Endodermal cell (in vitro differentiated cells): ENCODE data around the gene C1QTNF4. TPM values are rescaled to one million over a fixed set of nuclear protein-coding genes. Genes with fewer than 3 reads are reported as not detected.
A peak's percentile ranks its signal among the peaks of the same experiment; 100 is the strongest.
"Not testable (repeated sequence)": the region's sequence is repeated elsewhere in the genome, so short reads cannot be mapped to it uniquely, and the experiment has no call there.

ENCODE experiments used
- DNase-seq: peaks from one replicate; pipeline ENCODE4 v3.0.0-alpha.2; 2017
- H3K27ac ChIP-seq: 2 replicates; pipeline ENCODE4 v1.5.1; 2013; ENCODE audit warnings: mild to moderate bottlenecking, low read depth, low read length, moderate library complexity
- H3K27me3 ChIP-seq: 2 replicates; pipeline ENCODE4 v1.6.1; 2013; ENCODE audit warnings: mild to moderate bottlenecking, low read length, moderate library complexity; ENCODE audit not compliant: insufficient read depth, control insufficient read depth, poor library complexity, severe bottlenecking
- H3K36me3 ChIP-seq: 2 replicates; pipeline ENCODE4 v1.7.0; 2013; ENCODE audit warnings: mild to moderate bottlenecking, low read length, moderate library complexity; ENCODE audit not compliant: control insufficient read depth, insufficient read depth
- H3K4me1 ChIP-seq: one replicate; pipeline ENCODE4 v1.7.0; 2013; ENCODE audit warnings: low read length; ENCODE audit not compliant: control insufficient read depth, insufficient read depth
- H3K4me3 ChIP-seq: 2 replicates; pipeline ENCODE4 v1.5.1; 2013; ENCODE audit warnings: mild to moderate bottlenecking, low read length, moderate library complexity
- H3K9ac ChIP-seq: 2 replicates; pipeline ENCODE4 v1.6.1; 2013; ENCODE audit warnings: mild to moderate bottlenecking, low read length, moderate library complexity; ENCODE audit not compliant: poor library complexity, severe bottlenecking; ENCODE audit errors: extremely low read depth
- H3K9me3 ChIP-seq: 2 replicates; pipeline ENCODE4 v1.6.1; 2013; ENCODE audit warnings: mild to moderate bottlenecking, low read length, moderate library complexity; ENCODE audit not compliant: control insufficient read depth
- H3K27ac Mint-ChIP-seq: 2 replicates; pipeline ENCODE4 v1.8.0; 2020; ENCODE audit warnings: mixed read lengths
- H3K27me3 Mint-ChIP-seq: 2 replicates; pipeline ENCODE4 v1.8.0; 2021; ENCODE audit warnings: mild to moderate bottlenecking, mixed read lengths; ENCODE audit not compliant: insufficient read depth
- H3K36me3 Mint-ChIP-seq: 2 replicates; pipeline ENCODE4 v1.8.0; 2020; ENCODE audit warnings: low read depth, mixed read lengths
- H3K4me1 Mint-ChIP-seq: 2 replicates; pipeline ENCODE4 v1.8.0; 2020; ENCODE audit warnings: mixed read lengths
- H3K4me3 Mint-ChIP-seq: 2 replicates; pipeline ENCODE4 v1.8.0; 2020; ENCODE audit warnings: mild to moderate bottlenecking, moderate library complexity, mixed read lengths
- H3K9me3 Mint-ChIP-seq: 2 replicates; pipeline ENCODE4 v1.8.0; 2020; ENCODE audit warnings: mild to moderate bottlenecking, mixed read lengths
- WGBS, 2 experiments: methylation state at CpG; one replicate each; pipeline versions ENCODE4 v1.1.5 to v1.1.7; 2013; ENCODE audit warnings: missing lambda C conversion rate in 2 of 2, mixed read lengths in 1 of 2; ENCODE audit not compliant: insufficient coverage in 1 of 2, insufficient read length in 1 of 2; 5-methylcytosine and 5-hydroxymethylcytosine counted together
- total RNA-seq, 2 donors: library from RNA; stranded (reverse); fragmentation: NEBNext Ultra II Directional in 1 of 2; extraction: Animal tissue kit (Norgen Biotek cat#: 25700) in 1 of 2; gene quantifications; 2 replicates in 1 of 2; 3 replicates in 1 of 2; pipeline ENCODE4 v1.2.1, GENCODE V29; 2021
- TF ChIP-seq, protein P1 (sequence below): fragments of 200-600 bp; sonication (generic); conservative IDR thresholded peaks from 2 replicates; pipeline ENCODE4 v1.5.0; 2021; ENCODE audit warnings: antibody characterized with exemption, mild to moderate bottlenecking

The C1QTNF4 gene
- total RNA-seq, 2 donors from 2014 or later, result 6.9 to 10.5 TPM

GRCh38 chr11:47564933-47565339, 29.3 kb downstream of the C1QTNF4 start:
- no peak for DNase-seq
- H3K4me3 Mint-ChIP-seq, result peak overlapping the region; percentile 80
- H3K9me3 ChIP-seq, result no peaks in the 10 kb centered on the region
- H3K27me3 ChIP-seq, result no peaks in the 10 kb centered on the region
- H3K4me3 ChIP-seq, result peak overlapping the region; percentile 92
- H3K27me3 Mint-ChIP-seq, result no peaks in the 10 kb centered on the region
- H3K9ac ChIP-seq, result peak overlapping the region; percentile 95
- TF ChIP-seq, protein P1, sequence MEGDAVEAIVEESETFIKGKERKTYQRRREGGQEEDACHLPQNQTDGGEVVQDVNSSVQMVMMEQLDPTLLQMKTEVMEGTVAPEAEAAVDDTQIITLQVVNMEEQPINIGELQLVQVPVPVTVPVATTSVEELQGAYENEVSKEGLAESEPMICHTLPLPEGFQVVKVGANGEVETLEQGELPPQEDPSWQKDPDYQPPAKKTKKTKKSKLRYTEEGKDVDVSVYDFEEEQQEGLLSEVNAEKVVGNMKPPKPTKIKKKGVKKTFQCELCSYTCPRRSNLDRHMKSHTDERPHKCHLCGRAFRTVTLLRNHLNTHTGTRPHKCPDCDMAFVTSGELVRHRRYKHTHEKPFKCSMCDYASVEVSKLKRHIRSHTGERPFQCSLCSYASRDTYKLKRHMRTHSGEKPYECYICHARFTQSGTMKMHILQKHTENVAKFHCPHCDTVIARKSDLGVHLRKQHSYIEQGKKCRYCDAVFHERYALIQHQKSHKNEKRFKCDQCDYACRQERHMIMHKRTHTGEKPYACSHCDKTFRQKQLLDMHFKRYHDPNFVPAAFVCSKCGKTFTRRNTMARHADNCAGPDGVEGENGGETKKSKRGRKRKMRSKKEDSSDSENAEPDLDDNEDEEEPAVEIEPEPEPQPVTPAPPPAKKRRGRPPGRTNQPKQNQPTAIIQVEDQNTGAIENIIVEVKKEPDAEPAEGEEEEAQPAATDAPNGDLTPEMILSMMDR, result no peak
- H3K27ac ChIP-seq, result no peak overlapping the region
- H3K36me3 ChIP-seq, result peaks cover 17% of the 10 kb centered on the region
- no peaks in the 10 kb centered on the region for H3K4me1 ChIP-seq
- H3K36me3 Mint-ChIP-seq, result peaks cover 20% of the 10 kb centered on the region
- H3K9me3 Mint-ChIP-seq, result no peaks in the 10 kb centered on the region
- 35% methylated on average over 11 of the region's 11 CpGs; no CpG with 5 or more reads in 1 of the 2 experiments for WGBS, 2 experiments
- H3K4me1 Mint-ChIP-seq, result peaks cover 8% of the 10 kb centered on the region
- peak overlapping the region; percentile 50 for H3K27ac Mint-ChIP-seq

DNA sequence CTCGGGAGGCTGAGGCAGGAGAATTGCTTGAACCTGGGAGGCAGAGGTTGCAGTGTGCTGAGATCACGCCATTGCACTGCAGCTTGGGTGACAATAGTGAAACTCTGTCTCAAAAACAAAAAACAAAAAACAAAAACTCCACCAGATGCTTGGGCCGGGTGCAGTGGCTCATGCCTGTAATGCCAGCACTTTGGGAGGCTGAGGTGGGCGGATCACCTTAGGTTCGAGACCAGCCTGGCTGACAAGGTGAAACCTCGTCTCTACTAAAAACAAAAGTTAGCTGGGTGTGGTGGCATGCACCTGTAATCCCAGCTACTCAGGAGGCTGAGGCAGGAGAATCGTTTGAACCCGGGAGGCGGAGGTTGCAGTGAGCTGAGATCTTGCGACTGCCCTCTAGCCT, 29.8 kb downstream of the C1QTNF4 start:
- Mint-ChIP-seq H3K36me3 (peaks cover 15% of the 10 kb centered on the region), H3K4me3 (peak overlapping the region; percentile 80)
- H3K36me3 ChIP-seq, result peaks cover 11% of the 10 kb centered on the region
- H3K27me3 Mint-ChIP-seq, H3K4me1 Mint-ChIP-seq, H3K4me3 ChIP-seq, H3K27me3 ChIP-seq, H3K9ac ChIP-seq, H3K9me3 ChIP-seq, H3K27ac Mint-ChIP-seq, H3K4me1 ChIP-seq, H3K9me3 Mint-ChIP-seq, DNase-seq, H3K27ac ChIP-seq: not testable (repeated sequence)
- WGBS, 2 experiments, result 93 to 95% methylated on average over 5 to 10 of the region's 10 CpGs

GRCh38 chr11:47562393-47562792, 31.8 kb downstream of the C1QTNF4 start:
- H3K27ac ChIP-seq, H3K27me3 ChIP-seq, H3K36me3 Mint-ChIP-seq, H3K4me1 ChIP-seq, H3K9ac ChIP-seq, H3K27ac Mint-ChIP-seq, H3K4me3 Mint-ChIP-seq, H3K4me1 Mint-ChIP-seq, H3K9me3 ChIP-seq, H3K4me3 ChIP-seq, H3K27me3 Mint-ChIP-seq, H3K9me3 Mint-ChIP-seq, H3K36me3 ChIP-seq, DNase-seq: not testable (repeated sequence)
- 93 to 100% methylated on average over 4 of the region's 4 CpGs for WGBS, 2 experiments

DNA sequence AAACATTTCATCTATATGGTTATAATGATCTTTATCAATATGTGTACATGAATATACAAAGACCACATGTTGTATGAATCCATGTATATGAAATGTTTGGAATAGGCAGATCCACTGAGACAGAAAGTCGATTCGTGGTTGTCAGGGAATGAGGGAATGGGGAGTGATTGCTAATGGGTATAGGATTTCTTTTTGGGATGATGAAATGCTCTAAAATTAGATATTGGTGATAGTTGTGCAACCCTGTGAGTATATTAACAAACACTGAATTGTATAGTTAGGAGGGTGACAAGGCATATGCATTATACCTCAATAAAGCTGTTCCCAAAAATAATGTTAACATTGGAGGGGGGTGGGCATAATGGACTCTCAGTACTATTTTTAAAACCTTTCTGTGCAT, 33.8 kb downstream of the C1QTNF4 start:
- 90 to 95% methylated on average over 2 of the region's 2 CpGs for WGBS, 2 experiments
- no peak overlapping the region for H3K9ac ChIP-seq
- H3K27ac ChIP-seq, result no peak overlapping the region
- H3K4me1 Mint-ChIP-seq, result peaks cover 2% of the 10 kb centered on the region
- H3K4me1 ChIP-seq, result no peaks in the 10 kb centered on the region
- H3K27ac Mint-ChIP-seq, result no peak overlapping the region
- H3K9me3 Mint-ChIP-seq, result no peaks in the 10 kb centered on the region
- H3K36me3 ChIP-seq, result no peaks in the 10 kb centered on the region
- H3K27me3 Mint-ChIP-seq, result no peaks in the 10 kb centered on the region
- DNase-seq, result no peak
- no peak overlapping the region for H3K4me3 Mint-ChIP-seq
- H3K4me3 ChIP-seq, result no peak overlapping the region
- TF ChIP-seq, protein P1, result no peak
- no peaks in the 10 kb centered on the region for H3K9me3 ChIP-seq
- H3K36me3 Mint-ChIP-seq, result peaks cover 2% of the 10 kb centered on the region
- no peaks in the 10 kb centered on the region for H3K27me3 ChIP-seq
